ENCODE data around the gene TNF.

DNA sequence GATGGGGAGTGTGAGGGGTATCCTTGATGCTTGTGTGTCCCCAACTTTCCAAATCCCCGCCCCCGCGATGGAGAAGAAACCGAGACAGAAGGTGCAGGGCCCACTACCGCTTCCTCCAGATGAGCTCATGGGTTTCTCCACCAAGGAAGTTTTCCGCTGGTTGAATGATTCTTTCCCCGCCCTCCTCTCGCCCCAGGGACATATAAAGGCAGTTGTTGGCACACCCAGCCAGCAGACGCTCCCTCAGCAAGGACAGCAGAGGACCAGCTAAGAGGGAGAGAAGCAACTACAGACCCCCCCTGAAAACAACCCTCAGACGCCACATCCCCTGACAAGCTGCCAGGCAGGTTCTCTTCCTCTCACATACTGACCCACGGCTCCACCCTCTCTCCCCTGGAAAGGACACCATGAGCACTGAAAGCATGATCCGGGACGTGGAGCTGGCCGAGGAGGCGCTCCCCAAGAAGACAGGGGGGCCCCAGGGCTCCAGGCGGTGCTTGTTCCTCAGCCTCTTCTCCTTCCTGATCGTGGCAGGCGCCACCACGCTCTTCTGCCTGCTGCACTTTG, at the start of gene TNF:
- peak; percentile 100 for TF ChIP-seq POLR2A (IDR thresholded peaks at IDR 0.05; ENCODE audit: low read depth, low read length)
- TF ChIP-seq POLR2AphosphoS5 (IDR thresholded peaks at IDR 0.05; ENCODE audit: low read depth, low read length): peak; percentile 100
- peak; percentile 92 for TF ChIP-seq TAF1 (IDR thresholded peaks at IDR 0.05; ENCODE audit: low read depth, low read length)
- TF ChIP-seq SPI1 (IDR thresholded peaks at IDR 0.05; ENCODE audit: low read depth, low read length): peak; percentile 63
- TF ChIP-seq POU2F2 (IDR thresholded peaks at IDR 0.05; ENCODE audit: low read depth, low read length): peak; percentile 95
